ENCODE results near the gene TXK. TPM values are rescaled to one million over a fixed set of nuclear protein-coding genes. Genes with fewer than 3 reads are reported as not detected.

Gene TXK
- polyA plus RNA-seq, 4 donors, result 0.54 to 3.4 (median 1.0) TPM

DNA sequence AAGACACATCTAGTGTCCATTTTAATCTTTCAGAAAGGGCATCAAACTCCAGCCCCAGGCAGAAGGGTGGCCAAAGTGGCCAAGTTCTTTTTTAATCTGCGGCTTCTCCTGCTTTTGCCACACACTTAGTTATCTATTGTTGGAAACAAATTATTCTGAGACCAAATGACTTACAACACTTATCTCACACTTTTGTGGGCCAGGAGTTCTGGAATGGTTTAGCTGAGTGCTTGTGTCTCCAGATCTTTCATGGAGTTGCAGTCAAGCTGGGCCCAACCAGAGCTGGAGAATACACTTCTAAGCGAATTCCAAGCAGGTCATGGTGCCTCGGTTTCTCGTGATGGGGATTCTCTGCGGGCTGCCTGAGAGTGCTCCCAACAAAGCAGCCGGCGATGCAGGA is 4.0 kb downstream of the TXK start:
- Histone ChIP-seq H3K4me3 (ENCODE audit: low read depth in 1 of 3, low read length in 3 of 3) (no peak overlapping the region), H3K9me3 (ENCODE audit: control insufficient read depth in 2 of 2, insufficient read depth in 1 of 2, low read depth in 1 of 2, low read length in 1 of 2) (no peaks in the 10 kb centered on the region), H3K27ac (ENCODE audit: low read depth in 1 of 3, low read length in 2 of 3) (no peak overlapping the region), H3K27me3 (ENCODE audit: control insufficient read depth in 3 of 3, insufficient read depth in 3 of 3, low read length in 3 of 3) (no peaks in the 10 kb centered on the region), H3K4me1 (ENCODE audit: control insufficient read depth in 3 of 3, insufficient read depth in 2 of 3, low read depth in 1 of 3, low read length in 2 of 3) (peaks cover 0 to 13% (median 4%) of the 10 kb centered on the region in 3 donors), H3K36me3 (ENCODE audit: control insufficient read depth in 3 of 3, insufficient read depth in 2 of 3, low read depth in 1 of 3, low read length in 3 of 3) (no peaks in the 10 kb centered on the region)
- DNase-seq, result no peak
- FAIRE-seq, result no peak
- 88 to 93% (median 89%) methylated on average over 7 of the region's 7 CpGs for WGBS, 3 donors

DNA sequence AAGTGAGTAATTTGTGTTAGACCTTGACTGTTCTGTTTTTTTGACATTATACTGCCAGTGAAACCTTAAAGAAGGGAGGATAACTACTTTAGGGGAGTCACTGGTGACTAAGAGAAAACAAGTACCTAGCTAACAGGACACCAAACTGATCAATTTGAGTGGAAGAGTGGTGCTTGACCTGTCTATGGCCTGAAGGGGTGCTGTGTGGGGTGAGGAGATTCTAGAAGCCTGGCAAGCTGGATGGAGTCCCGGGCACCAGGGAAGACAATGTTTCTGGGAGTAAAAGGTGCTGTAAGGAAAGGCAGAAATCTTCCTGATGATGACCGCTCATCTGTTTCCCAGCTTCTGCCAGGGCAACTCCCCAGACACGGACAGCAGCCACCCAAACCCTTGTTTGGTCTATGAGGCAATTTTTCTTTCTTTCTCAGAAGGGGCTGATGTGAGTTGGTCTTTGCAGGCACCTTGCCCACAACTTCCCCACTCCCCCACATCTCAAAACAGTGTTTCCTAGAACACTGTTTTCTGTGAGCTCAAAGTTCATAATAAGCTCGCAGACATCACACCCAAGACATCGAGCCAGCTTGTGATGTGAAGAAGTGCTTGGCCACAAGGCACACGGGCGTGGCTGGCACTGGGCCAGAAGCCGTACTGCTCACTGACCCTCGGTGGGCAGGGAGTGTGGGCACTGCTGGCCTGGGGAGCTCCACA is 4.6 kb downstream of the TXK start:
- H3K4me3 ChIP-seq (ENCODE audit: low read depth in 1 of 3, low read length in 3 of 3), result no peak overlapping the region
- H3K36me3 ChIP-seq (ENCODE audit: control insufficient read depth in 3 of 3, insufficient read depth in 2 of 3, low read depth in 1 of 3, low read length in 3 of 3), result no peaks in the 10 kb centered on the region
- whole genome bisulfite sequencing, 3 donors, result 26 to 46% (median 30%) methylated on average over 9 of the region's 9 CpGs
- no peaks in the 10 kb centered on the region for H3K9me3 ChIP-seq (ENCODE audit: control insufficient read depth in 2 of 2, insufficient read depth in 1 of 2, low read depth in 1 of 2, low read length in 1 of 2)
- H3K27me3 ChIP-seq (ENCODE audit: control insufficient read depth in 3 of 3, insufficient read depth in 3 of 3, low read length in 3 of 3), result no peaks in the 10 kb centered on the region
- H3K27ac ChIP-seq (ENCODE audit: low read depth in 1 of 3, low read length in 2 of 3), result no peak overlapping the region
- DNase-seq (peak; percentile 46 to 48), FAIRE-seq (no peak)
- peaks cover 0 to 13% (median 4%) of the 10 kb centered on the region in 3 donors for H3K4me1 ChIP-seq (ENCODE audit: control insufficient read depth in 3 of 3, insufficient read depth in 2 of 3, low read depth in 1 of 3, low read length in 2 of 3)

DNA sequence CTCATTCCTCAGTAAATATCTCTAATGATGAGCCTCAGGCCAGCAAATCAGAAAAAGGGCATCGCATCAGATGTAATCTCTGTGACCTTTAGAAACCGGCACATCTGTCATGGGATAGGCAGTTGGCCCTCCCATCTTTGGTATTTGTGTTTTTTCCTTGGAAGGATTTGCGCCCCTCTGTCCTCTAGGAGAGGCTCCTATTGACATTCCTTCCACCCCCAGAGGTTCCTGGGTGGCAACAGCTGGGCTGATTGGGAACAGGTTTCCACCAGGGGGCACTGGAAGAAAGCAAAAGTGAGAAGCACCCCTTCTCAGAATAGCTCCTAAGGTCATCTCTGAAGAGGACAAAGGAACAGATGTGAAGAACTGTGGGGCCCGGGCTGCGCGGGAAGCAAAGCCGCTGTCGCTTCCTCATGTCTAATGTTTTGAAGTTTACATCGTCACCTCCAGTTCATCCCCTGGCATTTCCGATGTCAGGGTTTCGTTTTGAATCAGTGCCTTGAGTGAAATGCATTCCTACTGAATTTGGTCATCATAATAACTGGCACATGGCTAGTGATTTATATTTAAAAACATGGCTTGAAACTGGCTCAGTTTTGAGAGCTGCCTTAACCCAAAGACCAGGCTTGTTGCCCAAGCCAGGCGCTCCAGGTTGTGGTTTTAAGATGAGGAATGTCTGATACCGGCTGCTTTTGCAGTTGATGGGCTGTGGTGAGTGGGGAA is 6.2 kb downstream of the TXK start:
- Histone ChIP-seq H3K9me3 (ENCODE audit: control insufficient read depth in 2 of 2, insufficient read depth in 1 of 2, low read depth in 1 of 2, low read length in 1 of 2) (no peaks in the 10 kb centered on the region), H3K4me3 (ENCODE audit: low read depth in 1 of 3, low read length in 3 of 3) (no peak overlapping the region), H3K27me3 (ENCODE audit: control insufficient read depth in 3 of 3, insufficient read depth in 3 of 3, low read length in 3 of 3) (no peaks in the 10 kb centered on the region), H3K27ac (ENCODE audit: low read depth in 1 of 3, low read length in 2 of 3) (no peak overlapping the region), H3K4me1 (ENCODE audit: control insufficient read depth in 3 of 3, insufficient read depth in 2 of 3, low read depth in 1 of 3, low read length in 2 of 3) (peaks cover 0 to 13% (median 4%) of the 10 kb centered on the region in 3 donors), H3K36me3 (ENCODE audit: control insufficient read depth in 3 of 3, insufficient read depth in 2 of 3, low read depth in 1 of 3, low read length in 3 of 3) (no peaks in the 10 kb centered on the region)
- DNase-seq (peak; percentile 70), FAIRE-seq (no peak)
- 15 to 20% (median 20%) methylated on average over 13 of the region's 13 CpGs for WGBS, 3 donors

DNA sequence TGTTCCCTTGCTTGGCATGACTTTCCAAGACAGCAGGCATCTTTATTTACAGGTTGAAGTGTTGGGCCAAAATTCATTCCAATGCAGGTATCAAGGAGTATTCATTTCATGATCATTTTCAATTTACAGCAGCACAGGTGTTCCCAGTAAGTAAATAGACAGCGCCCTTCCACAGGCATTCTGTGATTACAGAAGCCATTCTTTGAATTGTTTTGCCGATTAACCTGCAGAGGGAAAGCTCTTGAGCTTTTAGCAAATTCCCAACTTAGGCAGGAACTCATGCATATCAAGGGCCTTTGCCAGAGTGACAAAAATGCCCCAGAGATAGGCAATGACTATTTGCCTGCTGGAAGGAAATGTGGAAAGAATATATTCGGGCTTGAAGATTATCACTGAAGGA is 6.8 kb downstream of the TXK start:
- DNase-seq, result peak in 1 of 2 donors; percentile 12
- H3K4me1 ChIP-seq (ENCODE audit: control insufficient read depth in 3 of 3, insufficient read depth in 2 of 3, low read depth in 1 of 3, low read length in 2 of 3), result peaks cover 0 to 13% (median 4%) of the 10 kb centered on the region in 3 donors
- 15 to 38% (median 33%) methylated on average over 3 of the region's 3 CpGs for WGBS, 3 donors
- H3K27me3 ChIP-seq (ENCODE audit: control insufficient read depth in 3 of 3, insufficient read depth in 3 of 3, low read length in 3 of 3), result no peaks in the 10 kb centered on the region
- H3K4me3 ChIP-seq (ENCODE audit: low read depth in 1 of 3, low read length in 3 of 3), result no peak overlapping the region
- FAIRE-seq, result no peak
- no peaks in the 10 kb centered on the region for H3K36me3 ChIP-seq (ENCODE audit: control insufficient read depth in 3 of 3, insufficient read depth in 2 of 3, low read depth in 1 of 3, low read length in 3 of 3)
- no peak overlapping the region for H3K27ac ChIP-seq (ENCODE audit: low read depth in 1 of 3, low read length in 2 of 3)
- H3K9me3 ChIP-seq (ENCODE audit: control insufficient read depth in 2 of 2, insufficient read depth in 1 of 2, low read depth in 1 of 2, low read length in 1 of 2), result no peaks in the 10 kb centered on the region

DNA sequence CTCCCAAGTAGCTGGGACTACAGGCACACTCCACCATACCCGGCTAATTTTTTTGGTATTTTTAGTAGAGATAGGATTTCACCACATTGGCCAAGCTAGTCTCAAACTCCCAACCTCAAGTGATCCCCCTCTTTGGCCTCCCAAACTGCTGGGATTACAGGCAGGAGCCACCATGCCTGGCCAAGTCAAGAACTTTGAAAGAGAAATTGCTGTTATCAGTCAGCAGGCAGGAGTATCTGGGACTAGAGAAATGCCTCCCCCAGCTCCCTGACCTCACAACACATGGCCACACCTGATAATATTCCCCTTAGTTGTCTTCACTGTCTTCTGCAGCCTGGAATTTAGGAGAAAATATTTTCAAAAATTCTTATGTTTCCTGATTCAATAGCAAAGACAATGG is 7.4 kb downstream of the TXK start:
- FAIRE-seq, result no peak

GRCh38 chr4:48124870-48125269 is 9.2 kb downstream of the TXK start:
- no peaks in the 10 kb centered on the region for H3K27me3 ChIP-seq (ENCODE audit: control insufficient read depth in 3 of 3, insufficient read depth in 3 of 3, low read length in 3 of 3)
- H3K4me3 ChIP-seq (ENCODE audit: low read depth in 1 of 3, low read length in 3 of 3), result no peak overlapping the region
- no peaks in the 10 kb centered on the region for H3K9me3 ChIP-seq (ENCODE audit: control insufficient read depth in 2 of 2, insufficient read depth in 1 of 2, low read depth in 1 of 2, low read length in 1 of 2)
- FAIRE-seq, result no peak
- DNase-seq, result no peak
- peaks cover 0 to 13% (median 4%) of the 10 kb centered on the region in 3 donors for H3K4me1 ChIP-seq (ENCODE audit: control insufficient read depth in 3 of 3, insufficient read depth in 2 of 3, low read depth in 1 of 3, low read length in 2 of 3)
- H3K36me3 ChIP-seq (ENCODE audit: control insufficient read depth in 3 of 3, insufficient read depth in 2 of 3, low read depth in 1 of 3, low read length in 3 of 3), result no peaks in the 10 kb centered on the region
- WGBS, 3 donors, result 75 to 84% (median 77%) methylated on average over 2 of the region's 2 CpGs
- H3K27ac ChIP-seq (ENCODE audit: low read depth in 1 of 3, low read length in 2 of 3), result no peak overlapping the region

More for the DNA sequence above, 7.4 kb downstream of the TXK start:
- Histone ChIP-seq H3K36me3 (ENCODE audit: control insufficient read depth in 3 of 3, insufficient read depth in 2 of 3, low read depth in 1 of 3, low read length in 3 of 3) (no peaks in the 10 kb centered on the region), H3K27me3 (ENCODE audit: control insufficient read depth in 3 of 3, insufficient read depth in 3 of 3, low read length in 3 of 3) (no peaks in the 10 kb centered on the region), H3K4me3 (ENCODE audit: low read depth in 1 of 3, low read length in 3 of 3) (no peak overlapping the region), H3K4me1 (ENCODE audit: control insufficient read depth in 3 of 3, insufficient read depth in 2 of 3, low read depth in 1 of 3, low read length in 2 of 3) (peaks cover 0 to 13% (median 4%) of the 10 kb centered on the region in 3 donors), H3K9me3 (ENCODE audit: control insufficient read depth in 2 of 2, insufficient read depth in 1 of 2, low read depth in 1 of 2, low read length in 1 of 2) (no peaks in the 10 kb centered on the region), H3K27ac (ENCODE audit: low read depth in 1 of 3, low read length in 2 of 3) (no peak overlapping the region)
- DNase-seq, result no peak
- WGBS, 3 donors, result 87 to 96% (median 93%) methylated on average over 1 of the region's 1 CpG

DNA sequence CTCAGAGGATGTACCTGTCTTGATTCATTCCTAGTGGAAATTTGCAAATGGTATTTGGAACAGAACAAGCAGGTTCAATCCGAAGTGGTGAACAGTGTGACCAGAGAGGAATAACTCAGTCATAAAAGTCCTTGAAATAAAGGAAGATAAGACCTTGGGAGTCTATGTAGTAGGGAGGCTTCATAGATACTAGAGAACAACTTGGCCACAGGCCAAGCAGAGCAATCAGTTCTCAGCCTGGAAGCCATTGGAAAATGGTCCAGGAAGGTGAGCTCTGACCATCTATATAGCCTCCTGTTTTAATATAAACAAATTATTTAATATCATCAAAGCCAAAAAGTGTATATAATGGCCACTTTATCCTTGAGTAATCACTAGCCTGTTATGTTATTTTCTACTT is 11.3 kb downstream of the TXK start:
- FAIRE-seq, result no peak
- H3K36me3 ChIP-seq (ENCODE audit: control insufficient read depth in 3 of 3, insufficient read depth in 2 of 3, low read depth in 1 of 3, low read length in 3 of 3), result no peaks in the 10 kb centered on the region
- H3K4me3 ChIP-seq (ENCODE audit: low read depth in 1 of 3, low read length in 3 of 3), result no peak overlapping the region
- no peak for DNase-seq
- peaks cover 0 to 3% (median 0%) of the 10 kb centered on the region in 3 donors for H3K4me1 ChIP-seq (ENCODE audit: control insufficient read depth in 3 of 3, insufficient read depth in 2 of 3, low read depth in 1 of 3, low read length in 2 of 3)
- no peaks in the 10 kb centered on the region for H3K27me3 ChIP-seq (ENCODE audit: control insufficient read depth in 3 of 3, insufficient read depth in 3 of 3, low read length in 3 of 3)
- no peaks in the 10 kb centered on the region for H3K9me3 ChIP-seq (ENCODE audit: control insufficient read depth in 2 of 2, insufficient read depth in 1 of 2, low read depth in 1 of 2, low read length in 1 of 2)
- H3K27ac ChIP-seq (ENCODE audit: low read depth in 1 of 3, low read length in 2 of 3), result no peak overlapping the region
- 33 to 70% (median 47%) methylated on average over 1 of the region's 1 CpG for WGBS, 3 donors

DNA sequence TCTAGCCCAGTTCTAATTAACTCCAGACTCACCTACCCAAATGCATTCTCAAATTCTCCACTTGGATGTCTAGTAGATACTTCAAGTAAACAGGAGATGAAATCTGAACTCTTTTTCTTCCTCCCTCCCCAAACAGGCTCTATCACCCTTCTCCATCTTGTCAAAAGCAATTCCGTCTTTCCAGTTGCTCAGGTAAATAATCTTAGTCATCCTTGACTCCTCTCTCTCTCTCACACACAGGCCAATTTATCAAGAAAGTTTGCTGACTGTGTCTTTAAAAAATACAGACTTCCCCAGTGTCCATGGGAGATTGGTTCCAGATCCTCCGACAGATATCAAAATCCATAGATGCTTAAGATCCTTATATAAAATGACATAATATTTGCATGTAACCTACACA is 12.9 kb downstream of the TXK start:
- Histone ChIP-seq H3K36me3 (ENCODE audit: control insufficient read depth in 3 of 3, insufficient read depth in 2 of 3, low read depth in 1 of 3, low read length in 3 of 3) (no peaks in the 10 kb centered on the region), H3K27ac (ENCODE audit: low read depth in 1 of 3, low read length in 2 of 3) (no peak overlapping the region), H3K4me1 (ENCODE audit: control insufficient read depth in 3 of 3, insufficient read depth in 2 of 3, low read depth in 1 of 3, low read length in 2 of 3) (no peaks in the 10 kb centered on the region), H3K9me3 (ENCODE audit: control insufficient read depth in 2 of 2, insufficient read depth in 1 of 2, low read depth in 1 of 2, low read length in 1 of 2) (no peaks in the 10 kb centered on the region), H3K4me3 (ENCODE audit: low read depth in 1 of 3, low read length in 3 of 3) (no peak overlapping the region), H3K27me3 (ENCODE audit: control insufficient read depth in 3 of 3, insufficient read depth in 3 of 3, low read length in 3 of 3) (no peaks in the 10 kb centered on the region)
- FAIRE-seq (no peak), DNase-seq (no peak)
- 85 to 94% (median 93%) methylated on average over 2 of the region's 2 CpGs for WGBS, 3 donors

All from small intestine (tissue), 7 donors.